COLO829 (cell line): ENCODE results near the gene CNTN5.

Experiments used
- DNase-seq: peaks from one replicate; pipeline ENCODE4 v3.0.0; 2012; ENCODE audit warnings: low spot score

CNTN5 gene

GRCh38 chr11:100328626-100329340 is 1308.0 kb downstream of the CNTN5 start:
- DNase-seq, result no peak

GRCh38 chr11:100329352-100329751 is 1308.6 kb downstream of the CNTN5 start:
- no peak for DNase-seq

DNA sequence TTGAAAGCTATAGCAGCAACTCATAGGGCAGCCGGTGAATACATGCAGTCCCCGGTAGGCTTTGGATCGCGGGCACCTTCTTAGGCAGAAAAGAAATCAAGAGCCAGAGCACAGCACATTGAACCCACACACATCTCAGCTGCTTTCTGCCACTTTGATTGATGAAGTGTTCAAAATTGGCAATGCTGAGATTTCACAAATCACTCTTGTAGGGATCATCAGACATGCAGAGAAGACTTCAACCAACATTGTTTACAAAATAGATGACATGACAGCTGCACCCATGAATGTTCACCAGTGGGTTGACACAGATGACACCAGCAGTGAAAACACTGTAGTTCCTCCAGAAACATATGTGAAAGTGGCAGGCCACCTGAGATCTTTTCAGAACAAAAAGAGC is 1316.1 kb downstream of the CNTN5 start:
- no peak for DNase-seq

DNA sequence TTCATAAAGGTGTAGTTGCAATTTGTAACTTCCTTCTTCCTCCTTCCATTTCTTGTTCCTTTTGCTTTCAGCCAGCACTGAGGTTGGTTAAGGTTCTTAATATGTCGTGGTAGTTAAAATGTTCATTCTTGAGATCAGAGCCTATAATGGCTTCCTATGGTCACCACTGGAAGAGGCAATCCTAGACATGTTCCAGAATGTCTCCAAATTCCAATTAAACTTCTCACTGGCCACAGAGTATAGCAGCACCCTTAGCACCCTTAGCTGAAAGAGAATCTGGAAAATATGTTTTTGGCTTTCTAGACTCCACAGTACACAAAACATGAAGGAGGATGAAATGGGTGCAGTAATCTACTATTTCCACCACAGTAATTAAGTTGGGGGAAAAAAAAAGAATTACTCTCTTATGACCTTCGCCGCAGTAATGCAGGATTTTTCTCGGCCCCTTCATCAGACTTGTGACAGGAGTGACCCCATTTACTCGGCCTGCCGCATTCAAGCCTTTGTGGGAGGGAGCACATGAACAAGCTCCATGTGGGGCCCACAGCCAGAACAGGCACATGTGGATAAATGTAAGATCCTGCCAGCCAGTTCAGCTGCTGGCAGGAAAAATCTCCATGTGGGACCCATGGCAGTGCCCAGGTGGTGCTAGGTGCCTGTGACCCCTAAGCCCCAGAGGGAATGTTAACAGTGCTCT is 1317.5 kb downstream of the CNTN5 start:
- DNase-seq, result no peak

DNA sequence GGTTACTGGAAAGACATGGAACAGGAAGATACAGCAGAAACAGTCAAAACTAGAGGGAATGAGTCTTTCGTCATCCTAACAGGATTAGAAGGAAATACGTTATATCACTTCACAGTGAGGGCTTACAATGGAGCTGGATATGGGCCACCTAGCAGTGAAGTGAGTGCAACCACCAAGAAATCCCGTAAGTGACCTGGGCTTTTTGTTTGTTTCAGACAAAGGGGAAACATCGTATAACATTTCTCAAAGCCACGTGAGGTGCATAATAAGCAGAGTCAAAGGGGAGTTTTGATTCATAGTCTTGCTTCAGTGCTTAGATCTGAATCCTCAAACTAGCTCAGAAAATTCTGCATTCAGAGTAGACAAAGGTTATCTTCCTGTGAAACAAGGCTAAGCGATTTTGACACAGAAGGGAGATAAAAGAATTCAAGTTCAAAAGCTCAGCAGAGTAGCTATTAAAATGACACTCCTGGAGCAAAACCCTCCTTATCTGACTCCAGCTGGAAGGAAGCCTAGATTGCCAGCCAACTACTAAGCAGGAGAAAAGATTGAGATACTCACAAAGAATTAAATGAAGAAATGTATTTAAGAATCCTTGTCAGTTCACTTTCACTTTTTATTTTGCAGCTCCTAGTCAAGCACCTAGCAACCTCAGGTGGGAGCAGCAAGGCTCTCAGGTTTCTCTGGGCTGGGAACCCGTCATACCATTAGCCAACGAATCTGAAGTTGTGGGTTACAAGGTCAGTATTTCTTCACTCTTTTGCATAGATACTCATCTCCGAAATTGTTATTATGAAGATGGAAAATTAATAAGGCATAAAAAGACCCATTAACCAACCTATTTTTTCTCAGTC is 1319.9 kb downstream of the CNTN5 start:
- DNase-seq, result no peak

DNA sequence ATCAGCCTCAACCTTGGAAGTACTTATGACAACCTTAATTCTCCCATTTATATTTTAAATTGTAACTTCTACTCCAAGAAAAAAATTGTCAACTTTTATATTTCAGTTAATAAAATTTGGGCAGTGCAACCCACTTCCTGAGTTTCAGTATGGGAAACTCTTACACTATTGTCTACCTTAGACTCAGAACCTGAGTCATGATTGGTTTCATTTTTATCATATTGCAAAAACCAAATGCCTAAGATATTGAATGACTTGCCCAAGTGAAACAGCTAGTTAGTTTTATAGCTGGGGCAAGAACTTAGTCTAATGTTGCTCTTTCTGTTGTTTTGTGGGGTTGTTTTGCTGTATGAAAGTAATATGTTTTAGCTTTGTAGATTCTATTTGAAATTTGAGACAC is 1332.3 kb downstream of the CNTN5 start:
- DNase-seq, result no peak

- DNase-seq, result no peak
Measured at GRCh38 chr11:100354736-100355135, 1334.0 kb downstream of the CNTN5 start.

- no peak for DNase-seq
Measured at GRCh38 chr11:100356035-100356434, 1335.3 kb downstream of the CNTN5 start.

GRCh38 chr11:100359281-100359680 is 1338.5 kb downstream of the CNTN5 start:
- no peak for DNase-seq

GRCh38 chr11:100367892-100368291 is 1347.1 kb downstream of the CNTN5 start:
- no peak for DNase-seq

DNA sequence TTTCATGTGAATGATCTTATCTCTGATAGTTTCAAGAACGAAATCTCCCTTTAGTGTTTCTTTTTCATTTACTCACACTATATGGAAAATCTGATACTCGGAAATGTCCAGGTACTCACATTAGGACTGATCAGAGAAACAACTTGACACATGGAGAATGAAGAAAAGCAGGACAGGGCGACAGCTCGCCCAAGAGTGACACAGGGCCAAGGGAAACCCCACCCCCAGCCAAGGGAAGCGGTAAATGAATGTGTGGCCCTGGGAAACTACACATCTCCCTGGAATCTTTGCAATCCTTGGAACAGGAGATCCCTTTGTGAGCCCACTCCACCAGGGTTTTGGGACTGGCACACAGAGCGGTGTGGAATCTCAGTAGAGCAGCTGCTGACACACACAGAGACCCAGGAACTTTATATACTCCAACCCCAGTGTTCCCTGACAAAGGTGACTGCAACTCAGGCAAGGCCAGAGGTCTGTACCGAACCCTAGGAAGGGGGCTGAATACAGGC is 1362.7 kb downstream of the CNTN5 start:
- no peak for DNase-seq

DNA sequence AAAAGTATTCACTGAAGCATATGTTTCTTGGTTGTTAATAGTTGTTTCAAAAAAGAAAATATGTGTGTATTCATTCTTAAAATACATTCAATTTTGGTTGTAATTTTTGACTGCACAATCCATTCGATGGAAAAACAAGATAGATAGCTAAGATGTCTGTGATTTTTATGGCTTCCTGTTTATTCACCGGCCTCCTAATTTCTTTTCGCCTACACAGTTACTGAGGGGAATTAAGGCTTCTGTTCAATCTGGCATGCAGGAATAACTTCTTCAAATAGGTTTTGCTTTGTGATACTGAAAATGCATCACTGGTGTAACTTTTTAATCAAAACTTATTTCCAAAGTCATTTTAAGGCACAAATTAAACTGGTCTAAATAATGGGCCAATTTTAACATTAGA is 1375.5 kb downstream of the CNTN5 start:
- no peak for DNase-seq

DNA sequence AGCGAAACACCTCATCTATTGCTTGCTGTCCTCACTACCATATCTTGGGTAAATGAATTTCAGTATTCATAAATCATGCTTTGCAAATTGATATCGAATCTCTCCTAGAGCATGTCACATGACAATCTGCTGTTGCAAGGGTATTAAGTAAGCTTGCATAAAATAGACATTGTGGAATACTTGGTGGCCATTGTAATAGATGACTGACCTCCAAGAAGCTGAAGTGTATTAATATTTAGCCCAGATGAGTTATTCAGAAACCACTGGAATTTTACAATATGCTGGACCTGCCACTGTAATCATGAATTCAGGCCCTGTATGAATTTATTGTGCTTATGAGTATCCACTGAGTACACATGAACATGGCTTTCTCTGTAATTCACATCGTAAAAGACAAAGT is 1376.7 kb downstream of the CNTN5 start:
- DNase-seq, result no peak

- no peak for DNase-seq
Measured at GRCh38 chr11:100403816-100404215, 1383.1 kb downstream of the CNTN5 start.

- DNase-seq, result no peak
Measured at GRCh38 chr11:100404907-100405306, 1384.2 kb downstream of the CNTN5 start.
